Inflammatory macrophage (primary cell): ENCODE results near the gene DST.
A peak's percentile ranks its signal among the peaks of the same experiment; 100 is the strongest.

ENCODE experiments used
- DNase-seq, 2 donors: peaks; one replicate each; pipeline ENCODE4 v3.0.0-alpha.2; 2020 to 2022

DST gene

GRCh38 chr6:56620229-56620868 lies 22.3 kb downstream of the DST start:
- DNase-seq, result no peak

GRCh38 chr6:56618050-56618449 lies 24.6 kb downstream of the DST start:
- no peak for DNase-seq

GRCh38 chr6:56616967-56617366 lies 25.7 kb downstream of the DST start:
- no peak for DNase-seq

GRCh38 chr6:56613247-56613851 lies 29.3 kb downstream of the DST start:
- no peak for DNase-seq

- no peak for DNase-seq
These were observed 34.4 kb downstream of the DST start for GRCh38 chr6:56608332-56608731.

- no peak for DNase-seq
These were observed 35.5 kb downstream of the DST start for GRCh38 chr6:56607111-56607752.

GRCh38 chr6:56605435-56605834 lies 37.3 kb downstream of the DST start:
- no peak for DNase-seq

GRCh38 chr6:56604186-56604585 lies 38.5 kb downstream of the DST start:
- DNase-seq, result no peak

- DNase-seq, result no peak
These were observed 41.3 kb downstream of the DST start for GRCh38 chr6:56601390-56601789.

GRCh38 chr6:56595490-56596122 lies 47.1 kb downstream of the DST start:
- peak; percentile 58 to 66 for DNase-seq

- DNase-seq, result no peak
These were observed 48.0 kb downstream of the DST start for GRCh38 chr6:56594699-56595098.

GRCh38 chr6:56593801-56594318 lies 48.8 kb downstream of the DST start:
- DNase-seq, result peak; percentile 79 to 89

GRCh38 chr6:56582236-56582635 lies 60.5 kb downstream of the DST start:
- DNase-seq, result peak; percentile 36 to 39

GRCh38 chr6:56581296-56581925 lies 61.3 kb downstream of the DST start:
- no peak for DNase-seq

GRCh38 chr6:56580271-56580670 lies 62.4 kb downstream of the DST start:
- no peak for DNase-seq

GRCh38 chr6:56579155-56579851 lies 63.4 kb downstream of the DST start:
- no peak for DNase-seq

- no peak for DNase-seq
These were observed 67.0 kb downstream of the DST start for GRCh38 chr6:56575736-56576135.

GRCh38 chr6:56574292-56574691 lies 68.4 kb downstream of the DST start:
- no peak for DNase-seq

- no peak for DNase-seq
These were observed 69.1 kb downstream of the DST start for GRCh38 chr6:56573624-56574023.

GRCh38 chr6:56572788-56573471 lies 69.8 kb downstream of the DST start:
- no peak for DNase-seq

GRCh38 chr6:56571605-56572004 lies 71.1 kb downstream of the DST start:
- DNase-seq, result no peak
